Tibial artery (tissue), 4 donors: ENCODE measurements around the gene ANKAR.

ENCODE experiments used
- DNase-seq, 2 donors: peaks; one replicate each; pipeline ENCODE4 v3.0.0-alpha.2; 2019
- H3K27ac ChIP-seq, 2 donors: fragments of 200-600 bp; sonication (generic) in 1 of 2; 1 replicate in 1 of 2; 2 replicates in 1 of 2; pipeline ENCODE4 v1.5.1; 2018 to 2019; ENCODE audit warnings: mild to moderate bottlenecking in 1 of 2
- H3K27me3 ChIP-seq, 2 donors: fragments of 200-600 bp; sonication (generic) in 1 of 2; one replicate each; pipeline versions ENCODE4 v1.5.1 to v1.6.0; 2016 to 2019
- H3K36me3 ChIP-seq, 3 donors: fragments of 200-600 bp; sonication (generic) in 2 of 3; one replicate each; pipeline ENCODE4 v1.5.1; 2016 to 2019; ENCODE audit warnings: mild to moderate bottlenecking in 2 of 3
- H3K4me1 ChIP-seq, 4 donors: fragments of 200-600 bp; sonication (generic) in 2 of 4; 1 replicate in 3 of 4; 2 replicates in 1 of 4; pipeline ENCODE4 v1.5.1; 2016 to 2019
- H3K4me3 ChIP-seq, 2 donors: fragments of 200-600 bp; sonication (generic) in 1 of 2; 1 replicate in 1 of 2; 2 replicates in 1 of 2; pipeline ENCODE4 v1.5.1; 2018 to 2019; ENCODE audit warnings: mild to moderate bottlenecking in 2 of 2
- H3K9me3 ChIP-seq, 3 donors: fragments of 200-600 bp; sonication (generic) in 1 of 3; one replicate each; pipeline ENCODE4 v1.5.1; 2016 to 2019
- intact Hi-C: fragments of 100-400 bp; cut with DNase I; formaldehyde crosslinking; loops from one replicate; pipeline ENCODE4 v1.15.0; 2023; ENCODE audit warnings: low total_unique reads
- TF ChIP-seq, protein P1 (sequence below), 2 experiments: fragments of 200-600 bp in 1 of 2; fragments of 450-650 bp in 1 of 2; IDR thresholded peaks; one replicate each; pipeline ENCODE4 v1.5.1; 2017 to 2019; ENCODE audit warnings: antibody characterized with exemption in 2 of 2, mild to moderate bottlenecking in 1 of 2, moderate library complexity in 1 of 2

Gene ANKAR, protein sequence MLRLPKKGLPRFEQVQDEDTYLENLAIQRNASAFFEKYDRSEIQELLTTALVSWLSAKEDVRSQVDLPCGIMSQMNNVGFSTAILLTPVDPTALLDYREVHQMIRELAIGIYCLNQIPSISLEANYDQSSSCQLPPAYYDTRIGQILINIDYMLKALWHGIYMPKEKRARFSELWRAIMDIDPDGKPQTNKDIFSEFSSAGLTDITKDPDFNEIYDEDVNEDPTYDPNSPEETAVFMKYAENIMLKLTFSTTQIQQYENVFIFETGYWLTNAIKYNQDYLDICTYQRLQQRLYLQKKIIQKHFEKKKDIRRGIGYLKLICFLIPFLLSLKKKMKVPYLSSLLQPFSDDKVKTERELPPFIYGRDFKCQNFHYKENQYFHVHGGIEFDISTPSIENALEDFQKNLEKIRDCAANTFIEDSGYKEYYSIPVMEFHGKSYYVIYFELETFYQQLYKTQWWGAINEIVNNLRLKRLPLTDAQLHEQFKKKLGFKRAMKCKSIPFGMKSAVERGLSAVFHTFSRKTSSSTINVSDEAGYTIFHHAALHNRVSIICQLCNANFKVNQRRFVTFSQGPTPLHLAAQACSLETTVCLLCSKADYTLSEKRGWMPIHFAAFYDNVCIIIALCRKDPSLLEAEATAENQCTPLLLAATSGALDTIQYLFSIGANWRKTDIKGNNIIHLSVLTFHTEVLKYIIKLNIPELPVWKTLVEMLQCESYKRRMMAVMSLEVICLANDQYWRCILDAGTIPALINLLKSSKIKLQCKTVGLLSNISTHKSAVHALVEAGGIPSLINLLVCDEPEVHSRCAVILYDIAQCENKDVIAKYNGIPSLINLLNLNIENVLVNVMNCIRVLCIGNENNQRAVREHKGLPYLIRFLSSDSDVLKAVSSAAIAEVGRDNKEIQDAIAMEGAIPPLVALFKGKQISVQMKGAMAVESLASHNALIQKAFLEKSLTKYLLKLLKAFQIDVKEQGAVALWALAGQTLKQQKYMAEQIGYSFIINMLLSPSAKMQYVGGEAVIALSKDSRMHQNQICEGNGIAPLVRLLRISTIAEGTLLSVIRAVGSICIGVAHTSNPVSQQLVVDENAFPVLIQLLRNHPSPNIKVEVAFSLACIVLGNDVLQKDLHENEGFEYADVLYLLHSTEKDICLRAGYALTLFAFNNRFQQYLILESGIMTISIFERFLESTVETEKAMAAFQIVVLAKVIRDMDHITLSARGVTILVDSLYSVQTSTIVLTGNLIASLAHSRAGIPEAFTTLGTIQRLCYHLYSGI (N-terminal part only)

DNA sequence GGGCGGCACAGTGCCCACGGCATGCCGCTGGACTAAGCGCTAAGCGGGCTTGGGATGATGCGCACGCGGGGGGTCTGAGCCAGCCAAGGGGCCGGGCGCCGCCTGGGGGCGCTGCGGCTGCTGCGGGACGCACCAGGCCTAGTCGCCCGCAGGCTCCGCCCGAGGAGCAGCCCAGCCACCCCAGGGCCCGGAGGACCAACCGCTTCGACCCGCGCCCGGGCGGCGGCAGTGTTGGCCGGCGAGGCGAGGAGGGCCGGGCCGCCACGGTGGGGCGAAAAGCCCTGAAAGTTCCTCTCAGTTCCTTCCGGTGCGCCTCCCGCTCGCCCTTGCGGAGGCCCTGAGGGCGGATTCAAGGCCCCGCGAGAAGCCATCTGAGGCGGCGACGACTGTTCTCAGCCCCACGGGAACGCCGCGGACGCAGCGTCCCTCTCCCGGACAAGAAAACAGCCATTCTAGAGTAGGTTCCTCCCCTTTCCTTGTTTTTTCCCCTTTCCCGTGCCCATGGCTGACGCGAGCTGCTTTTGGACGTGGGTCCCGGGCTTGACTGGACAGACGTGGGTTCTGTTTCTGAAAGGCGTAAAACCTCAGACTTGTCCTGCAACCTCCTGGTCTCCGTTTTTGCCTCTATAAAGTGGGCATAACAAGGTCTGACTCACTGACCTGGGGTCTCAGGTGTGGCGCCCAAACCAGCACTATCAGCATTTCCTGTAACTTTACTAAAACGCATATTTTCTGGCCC is at the start of gene ANKAR:
Gene ANKAR (plus strand): TSS at position 297 of the 739 bp plus-strand sequence. CDS start 1,821 bp downstream, outside the sequence.
- no peaks in the 10 kb centered on the region for H3K9me3 ChIP-seq
- DNase-seq: peak; percentile 89 to 95
- H3K4me1 ChIP-seq: peaks cover 0 to 22% (median 3%) of the 10 kb centered on the region in 4 donors
- intact Hi-C loops: no loop called here
- peak within 1 kb of the TSS; percentile 65 for H3K4me3 ChIP-seq
- TF ChIP-seq, protein P1, sequence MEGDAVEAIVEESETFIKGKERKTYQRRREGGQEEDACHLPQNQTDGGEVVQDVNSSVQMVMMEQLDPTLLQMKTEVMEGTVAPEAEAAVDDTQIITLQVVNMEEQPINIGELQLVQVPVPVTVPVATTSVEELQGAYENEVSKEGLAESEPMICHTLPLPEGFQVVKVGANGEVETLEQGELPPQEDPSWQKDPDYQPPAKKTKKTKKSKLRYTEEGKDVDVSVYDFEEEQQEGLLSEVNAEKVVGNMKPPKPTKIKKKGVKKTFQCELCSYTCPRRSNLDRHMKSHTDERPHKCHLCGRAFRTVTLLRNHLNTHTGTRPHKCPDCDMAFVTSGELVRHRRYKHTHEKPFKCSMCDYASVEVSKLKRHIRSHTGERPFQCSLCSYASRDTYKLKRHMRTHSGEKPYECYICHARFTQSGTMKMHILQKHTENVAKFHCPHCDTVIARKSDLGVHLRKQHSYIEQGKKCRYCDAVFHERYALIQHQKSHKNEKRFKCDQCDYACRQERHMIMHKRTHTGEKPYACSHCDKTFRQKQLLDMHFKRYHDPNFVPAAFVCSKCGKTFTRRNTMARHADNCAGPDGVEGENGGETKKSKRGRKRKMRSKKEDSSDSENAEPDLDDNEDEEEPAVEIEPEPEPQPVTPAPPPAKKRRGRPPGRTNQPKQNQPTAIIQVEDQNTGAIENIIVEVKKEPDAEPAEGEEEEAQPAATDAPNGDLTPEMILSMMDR (IDR thresholded peaks at IDR 0.05): peak; percentile 82 to 85
- H3K27ac ChIP-seq: peak within 1 kb of the TSS; percentile 96 to 97
- peaks cover 6 to 27% (median 10%) of the 10 kb centered on the region in 3 donors for H3K36me3 ChIP-seq
- no peaks in the 10 kb centered on the region for H3K27me3 ChIP-seq

DNA sequence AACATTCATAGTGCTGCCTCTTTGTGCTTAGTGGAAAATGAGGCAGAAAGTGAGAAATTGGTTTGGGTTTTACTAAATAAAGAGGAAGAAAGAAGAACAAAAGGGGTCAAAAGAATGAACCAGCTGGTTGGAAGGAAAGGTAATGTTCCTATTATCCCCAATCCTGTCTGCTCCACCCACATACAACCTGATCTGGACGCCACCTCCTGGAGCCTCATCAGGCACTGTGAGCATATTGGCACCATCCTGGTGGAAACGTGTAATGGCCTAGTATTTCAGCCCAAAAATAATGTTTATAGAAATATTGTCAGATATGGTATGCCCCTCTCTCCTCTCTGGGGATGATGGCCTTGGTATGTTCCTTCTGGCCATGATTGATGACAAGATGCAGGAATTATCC is 48.8 kb upstream of the ANKAR start:
- H3K4me1 ChIP-seq: peaks cover 0 to 8% (median 0%) of the 10 kb centered on the region in 4 donors
- TF ChIP-seq, protein P1 (IDR thresholded peaks at IDR 0.05): no peak
- H3K9me3 ChIP-seq: no peaks in the 10 kb centered on the region
- H3K27ac ChIP-seq: no peak overlapping the region
- H3K36me3 ChIP-seq: no peaks in the 10 kb centered on the region
- no peak for DNase-seq
- H3K4me3 ChIP-seq: no peak overlapping the region
- intact Hi-C loops: no loop called here
- H3K27me3 ChIP-seq: no peaks in the 10 kb centered on the region

DNA sequence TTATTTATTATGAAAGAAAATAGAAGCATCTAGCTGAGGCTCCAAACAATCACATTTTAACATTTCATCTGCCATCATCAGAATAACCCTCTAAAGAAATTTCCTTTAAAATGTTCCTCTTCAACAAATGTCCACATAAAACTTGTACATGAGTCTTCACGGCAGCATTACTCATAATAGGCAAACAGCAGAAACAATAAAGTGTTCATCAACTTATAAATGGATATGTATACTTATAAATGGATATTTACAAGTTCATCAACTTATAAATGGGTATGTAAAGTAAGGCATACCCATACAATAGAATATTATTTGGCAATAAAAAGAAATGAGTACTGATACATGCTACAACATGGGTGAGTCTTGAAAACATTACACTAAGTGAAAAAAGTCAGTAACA is 46.7 kb upstream of the ANKAR start:
- TF ChIP-seq, protein P1 (IDR thresholded peaks at IDR 0.05): no peak
- no peak overlapping the region for H3K4me3 ChIP-seq
- no peaks in the 10 kb centered on the region for H3K27me3 ChIP-seq
- H3K36me3 ChIP-seq: no peaks in the 10 kb centered on the region
- peaks cover 0 to 8% (median 0%) of the 10 kb centered on the region in 4 donors for H3K4me1 ChIP-seq
- H3K9me3 ChIP-seq: no peaks in the 10 kb centered on the region
- H3K27ac ChIP-seq: no peak overlapping the region
- intact Hi-C loops: no loop called here
- DNase-seq: no peak

GRCh38 chr2:189628817-189629530 is 45.5 kb upstream of the ANKAR start:
- Histone ChIP-seq H3K36me3 (no peaks in the 10 kb centered on the region), H3K27me3 (no peaks in the 10 kb centered on the region), H3K4me1 (peaks cover 0 to 8% (median 0%) of the 10 kb centered on the region in 4 donors), H3K9me3 (no peaks in the 10 kb centered on the region), H3K27ac (no peak overlapping the region), H3K4me3 (no peak overlapping the region)
- no peak for DNase-seq
- TF ChIP-seq, protein P1 (IDR thresholded peaks at IDR 0.05): no peak
- intact Hi-C loops: no loop called here
